ENCODE results near the gene RABL6.

Gene RABL6

DNA sequence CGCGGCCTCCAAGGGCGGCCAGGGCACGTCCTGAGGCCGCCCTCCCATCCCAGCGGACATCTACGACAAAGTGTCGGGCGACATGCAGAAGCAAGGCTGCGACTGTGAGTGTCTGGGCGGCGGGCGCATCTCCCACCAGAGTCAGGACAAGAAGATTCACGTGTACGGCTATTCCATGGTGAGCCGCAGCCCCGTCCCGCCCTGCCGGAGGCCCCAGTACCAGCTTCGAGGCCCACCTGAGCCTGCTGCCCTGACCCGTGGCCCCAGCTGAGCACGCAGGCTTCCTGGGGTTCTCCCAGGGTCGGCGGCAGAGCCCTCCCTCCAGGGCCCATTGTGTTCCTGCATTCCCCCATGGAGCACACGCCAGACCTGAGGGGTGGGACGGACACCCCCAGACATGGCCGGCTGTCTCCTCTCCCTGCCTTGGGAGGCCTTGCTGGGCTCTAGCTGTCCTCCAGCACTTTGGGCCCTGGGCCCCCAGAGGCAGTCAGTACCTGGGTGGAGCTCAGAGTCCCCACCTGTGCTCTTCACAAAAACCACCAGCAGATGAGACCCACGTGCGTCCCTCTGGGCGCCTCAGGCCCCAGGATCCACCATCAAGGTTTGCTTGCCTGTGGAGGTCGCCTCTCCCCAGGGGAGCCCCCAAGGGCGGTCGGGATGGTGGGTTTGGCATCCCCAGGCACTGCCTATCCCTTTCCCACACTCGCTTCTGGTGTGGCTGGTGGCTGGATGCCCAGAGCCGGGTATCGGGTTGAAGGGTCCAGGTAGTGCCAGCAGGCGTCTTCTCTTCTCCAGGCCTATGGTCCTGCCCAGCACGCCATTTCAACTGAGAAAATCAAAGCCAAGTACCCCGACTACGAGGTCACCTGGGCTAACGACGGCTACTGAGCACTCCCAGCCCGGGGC, 42.5 kb downstream of the RABL6 start:
- intact Hi-C loops (cut with DNase I): loop anchor here (10.0 kb wide), 1 partner anchor 95 kb away; the partner anchor contains the start of genes C8G and FBXW5
- DNase-seq: no peak

GRCh38 chr9:136850866-136851775, 43.4 kb downstream of the RABL6 start:
- intact Hi-C loops (cut with DNase I): no loop called here
- DNase-seq: peak in 1 of 10 donors; percentile 75

DNA sequence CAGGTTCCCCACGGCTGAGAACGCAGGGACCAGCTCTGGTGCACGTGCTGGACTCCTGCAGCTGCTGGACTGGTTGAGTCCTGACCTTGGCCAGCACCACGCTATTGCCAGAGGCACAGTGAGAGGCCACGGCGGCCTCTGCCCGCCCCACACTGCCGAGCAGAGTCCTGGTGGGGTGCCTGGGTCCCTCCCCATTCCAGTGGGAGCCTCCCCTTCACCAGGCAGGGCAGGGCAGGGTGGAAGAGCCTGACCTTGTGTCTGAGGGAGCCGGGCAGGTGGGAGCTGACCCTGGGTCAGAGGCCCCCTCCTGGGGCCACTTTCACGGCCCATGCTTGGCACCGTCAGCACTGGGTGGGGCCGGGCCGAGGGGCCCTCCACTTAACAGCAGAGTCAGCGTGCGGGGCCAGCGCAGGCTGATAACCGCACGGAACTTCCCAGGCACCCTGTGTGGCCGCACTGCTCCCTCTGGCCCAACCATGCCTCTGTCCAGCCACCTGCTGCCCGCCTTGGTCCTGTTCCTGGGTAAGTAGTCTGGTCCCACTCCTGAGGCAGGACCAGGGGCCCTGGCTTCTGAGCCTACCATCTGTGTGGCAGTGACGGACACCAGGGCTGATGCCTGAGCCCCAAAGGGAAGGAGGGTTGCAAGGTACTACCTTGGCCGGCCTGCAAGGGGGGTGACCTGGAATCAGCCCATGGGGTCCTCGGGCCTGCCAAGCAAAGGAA, 44.4 kb downstream of the RABL6 start, which contains the start of gene MAMDC4:
MAMDC4 (plus strand) TSS at position 406 of the 723 bp plus-strand sequence; CDS start at position 477, 71 bp downstream.
- peak in 2 of 10 donors; percentile 5 to 84 for DNase-seq
- intact Hi-C loops (cut with DNase I): no loop called here

GRCh38 chr9:136852664-136853595, 45.2 kb downstream of the RABL6 start:
- intact Hi-C loops (cut with DNase I): no loop called here
- peak in 4 of 10 donors; percentile 5 to 86 (median 36) for DNase-seq

DNA sequence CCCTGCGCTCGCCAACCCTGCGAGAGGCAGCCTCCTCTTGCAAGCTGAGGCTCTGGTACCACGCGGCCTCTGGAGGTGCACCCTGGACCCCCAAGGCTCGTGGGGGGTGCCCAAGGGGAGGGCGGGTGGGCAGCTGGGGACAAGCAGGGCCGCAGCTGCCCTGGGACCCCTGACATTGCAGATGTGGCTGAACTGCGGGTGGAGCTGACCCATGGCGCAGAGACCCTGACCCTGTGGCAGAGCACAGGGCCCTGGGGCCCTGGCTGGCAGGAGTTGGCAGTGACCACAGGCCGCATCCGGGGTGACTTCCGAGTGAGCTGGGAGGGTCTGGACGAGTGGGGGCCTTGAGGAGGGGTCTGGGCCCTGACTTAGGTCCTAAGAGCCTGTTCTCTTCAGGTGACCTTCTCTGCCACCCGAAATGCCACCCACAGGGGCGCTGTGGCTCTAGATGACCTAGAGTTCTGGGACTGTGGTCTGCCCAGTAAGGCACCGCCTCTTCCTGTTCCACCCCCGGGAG, 45.9 kb downstream of the RABL6 start:
- intact Hi-C loops (cut with DNase I): no loop called here

DNA sequence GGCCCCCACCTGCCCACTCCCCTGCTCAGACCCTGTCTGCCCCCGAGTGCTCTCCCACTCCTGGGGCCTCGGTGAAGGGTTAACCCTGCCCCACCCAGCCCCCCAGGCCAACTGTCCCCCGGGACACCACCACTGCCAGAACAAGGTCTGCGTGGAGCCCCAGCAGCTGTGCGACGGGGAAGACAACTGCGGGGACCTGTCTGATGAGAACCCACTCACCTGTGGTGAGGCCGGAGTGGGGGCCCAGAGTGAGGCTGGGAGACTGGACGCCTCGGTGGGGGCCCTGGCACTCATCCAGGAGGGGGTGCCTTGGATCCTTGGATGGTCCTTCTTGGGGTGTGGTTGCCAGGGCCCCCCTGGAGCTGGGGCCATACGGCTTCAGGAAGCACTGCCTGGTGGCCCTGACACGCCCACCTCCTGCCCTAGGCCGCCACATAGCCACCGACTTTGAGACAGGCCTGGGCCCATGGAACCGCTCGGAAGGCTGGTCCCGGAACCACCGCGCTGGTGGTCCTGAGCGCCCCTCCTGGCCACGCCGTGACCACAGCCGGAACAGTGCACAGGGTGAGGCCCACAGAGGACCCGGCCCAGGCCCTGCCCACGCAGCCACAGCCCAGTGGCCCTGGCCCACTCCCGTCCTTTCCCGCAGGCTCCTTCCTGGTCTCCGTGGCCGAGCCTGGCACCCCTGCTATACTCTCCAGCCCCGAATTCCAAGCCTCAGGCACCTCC, 46.5 kb downstream of the RABL6 start:
- DNase-seq: peak in 4 of 10 donors; percentile 5 to 78 (median 43)
- intact Hi-C loops (cut with DNase I): no loop called here

More for the DNA sequence above, 45.9 kb downstream of the RABL6 start:
- peak in 2 of 10 donors; percentile 4 to 62 for DNase-seq

GRCh38 chr9:136854842-136855460, 47.2 kb downstream of the RABL6 start:
- intact Hi-C loops (cut with DNase I): no loop called here
- peak in 3 of 10 donors; percentile 5 to 80 (median 5) for DNase-seq

DNA sequence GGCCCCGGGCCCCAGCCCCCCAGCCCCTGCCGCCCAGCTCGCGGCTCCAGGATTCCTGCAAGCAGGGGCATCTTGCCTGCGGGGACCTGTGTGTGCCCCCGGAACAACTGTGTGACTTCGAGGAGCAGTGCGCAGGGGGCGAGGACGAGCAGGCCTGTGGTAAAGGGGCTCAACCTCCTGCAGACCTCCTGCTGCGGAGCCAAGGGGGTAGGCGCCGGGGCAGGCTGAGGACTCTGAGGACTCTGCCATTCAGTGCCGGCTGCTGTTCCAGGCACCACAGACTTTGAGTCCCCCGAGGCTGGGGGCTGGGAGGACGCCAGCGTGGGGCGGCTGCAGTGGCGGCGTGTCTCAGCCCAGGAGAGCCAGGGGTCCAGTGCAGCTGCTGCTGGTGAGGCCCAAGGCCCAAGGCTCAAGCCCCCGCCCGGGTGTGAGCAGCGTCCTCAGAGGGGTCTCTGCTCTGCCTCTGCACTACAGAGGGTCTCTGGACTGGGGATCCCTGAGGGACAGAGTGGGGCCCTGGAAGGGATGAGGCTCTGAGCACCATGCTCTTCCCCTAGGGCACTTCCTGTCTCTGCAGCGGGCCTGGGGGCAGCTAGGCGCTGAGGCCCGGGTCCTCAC, 47.8 kb downstream of the RABL6 start:
- DNase-seq: peak in 2 of 10 donors; percentile 71 to 81
- intact Hi-C loops (cut with DNase I): no loop called here

- intact Hi-C loops (cut with DNase I): no loop called here
- peak in 2 of 10 donors; percentile 8 to 77 for DNase-seq
These were observed 48.3 kb downstream of the RABL6 start for GRCh38 chr9:136856079-136856476.

GRCh38 chr9:136856541-136857141, 48.9 kb downstream of the RABL6 start:
- intact Hi-C loops (cut with DNase I): no loop called here
- DNase-seq: peak in 1 of 10 donors; percentile 71

DNA sequence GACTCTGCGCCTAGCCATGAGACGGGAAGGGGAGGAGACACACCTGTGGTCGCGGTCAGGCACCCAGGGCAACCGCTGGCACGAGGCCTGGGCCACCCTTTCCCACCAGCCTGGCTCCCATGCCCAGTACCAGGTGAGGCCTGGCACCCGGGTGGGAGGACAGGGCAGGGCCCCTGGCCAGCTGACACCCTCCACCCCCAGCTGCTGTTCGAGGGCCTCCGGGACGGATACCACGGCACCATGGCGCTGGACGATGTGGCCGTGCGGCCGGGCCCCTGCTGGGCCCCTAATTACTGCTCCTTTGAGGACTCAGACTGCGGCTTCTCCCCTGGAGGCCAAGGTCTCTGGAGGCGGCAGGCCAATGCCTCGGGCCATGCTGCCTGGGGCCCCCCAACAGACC, 49.4 kb downstream of the RABL6 start:
- peak in 2 of 10 donors; percentile 7 to 78 for DNase-seq
- intact Hi-C loops (cut with DNase I): no loop called here

DNA sequence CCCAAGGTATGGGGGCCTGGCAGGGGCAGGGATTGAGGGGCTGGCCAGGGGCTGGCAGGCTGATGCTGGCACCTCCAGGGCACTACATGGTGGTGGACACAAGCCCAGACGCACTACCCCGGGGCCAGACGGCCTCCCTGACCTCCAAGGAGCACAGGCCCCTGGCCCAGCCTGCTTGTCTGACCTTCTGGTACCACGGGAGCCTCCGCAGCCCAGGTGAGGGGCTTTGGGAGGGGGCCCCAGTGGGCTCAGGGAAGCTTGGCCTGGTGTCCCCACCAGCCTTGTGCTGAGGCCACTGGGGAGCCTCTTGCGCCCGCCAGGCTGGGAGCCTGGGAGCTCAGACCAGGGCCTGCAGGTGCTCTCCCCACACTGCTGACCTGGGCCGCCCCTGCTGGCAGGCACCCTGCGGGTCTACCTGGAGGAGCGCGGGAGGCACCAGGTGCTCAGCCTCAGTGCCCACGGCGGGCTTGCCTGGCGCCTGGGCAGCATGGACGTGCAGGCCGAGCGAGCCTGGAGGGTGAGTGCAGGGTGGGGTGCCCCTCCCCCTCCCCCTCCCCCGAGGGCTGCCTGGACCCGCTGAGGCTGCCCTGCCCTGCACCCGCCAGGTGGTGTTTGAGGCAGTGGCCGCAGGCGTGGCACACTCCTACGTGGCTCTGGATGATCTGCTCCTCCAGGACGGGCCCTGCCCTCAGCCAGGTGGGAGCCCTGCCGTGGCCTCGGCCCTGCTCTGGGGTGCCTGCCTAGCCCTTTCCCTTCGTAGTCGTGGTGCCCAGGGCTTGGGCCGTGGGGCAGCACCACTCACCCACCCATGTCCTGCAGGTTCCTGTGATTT, 50.0 kb downstream of the RABL6 start:
- intact Hi-C loops (cut with DNase I): no loop called here
- peak in 3 of 10 donors; percentile 7 to 84 (median 9) for DNase-seq

- intact Hi-C loops (cut with DNase I): no loop called here
- peak in 1 of 10 donors; percentile 63 for DNase-seq
These were observed 50.7 kb downstream of the RABL6 start for GRCh38 chr9:136858452-136858843.

GRCh38 chr9:136858844-136859757, 51.4 kb downstream of the RABL6 start:
- intact Hi-C loops (cut with DNase I): no loop called here
- DNase-seq: peak; percentile 46 to 96 (median 70)

DNA sequence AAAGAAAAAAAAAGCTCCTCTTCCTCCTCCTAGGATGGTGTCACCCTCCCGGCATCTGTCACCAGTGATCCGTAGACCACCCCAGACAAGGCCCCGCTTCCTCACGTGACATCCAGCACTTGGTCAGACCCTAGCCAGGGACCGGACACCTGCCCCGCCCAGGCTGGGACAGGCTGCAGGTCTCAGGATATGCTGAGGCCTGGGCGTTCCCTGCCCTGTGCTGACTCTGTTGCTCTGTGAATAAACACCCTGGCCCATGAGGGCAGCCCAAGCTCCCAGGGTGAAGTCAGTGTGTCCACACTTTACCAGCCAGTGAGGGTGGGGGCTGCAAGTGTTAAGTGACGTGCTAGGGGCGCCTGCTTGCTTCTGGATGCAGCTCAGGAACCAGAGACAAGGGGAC, 52.8 kb downstream of the RABL6 start:
- DNase-seq: peak in 1 of 10 donors; percentile 71
- intact Hi-C loops (cut with DNase I): no loop called here
